Spleen (tissue), 11 donors: ENCODE results near the gene PSMD13. TPM values are rescaled to one million over a fixed set of nuclear protein-coding genes. Genes with fewer than 3 reads are reported as not detected.
A peak's percentile ranks its signal among the peaks of the same experiment; 100 is the strongest.

ENCODE experiments used
- DNase-seq: peaks from one replicate; pipeline ENCODE4 v3.0.0-alpha.2; 2020
- H3K27ac ChIP-seq, 8 donors: fragments of 200-600 bp; sonication (generic) in 7 of 8; 1 replicate in 4 of 8; 2 replicates in 4 of 8; pipeline versions ENCODE4 v1.5.0 to v1.8.0; 2016 to 2021; ENCODE audit warnings: inconsistent platforms in 4 of 8, mild to moderate bottlenecking in 4 of 8, moderate library complexity in 1 of 8
- H3K27me3 ChIP-seq, 7 donors: fragments of 200-600 bp; sonication (generic) in 6 of 7; replicated peaks in 1 of 7; 1 replicate in 4 of 7; 2 replicates in 3 of 7; pipeline versions ENCODE4 v1.5.0 to v1.8.0; 2016 to 2021; ENCODE audit warnings: inconsistent platforms in 3 of 7, mild to moderate bottlenecking in 1 of 7
- H3K36me3 ChIP-seq, 6 donors: fragments of 200-600 bp; sonication (generic) in 5 of 6; 1 replicate in 4 of 6; 2 replicates in 2 of 6; pipeline versions ENCODE4 v1.5.0 to v1.8.0; 2016 to 2021; ENCODE audit warnings: inconsistent platforms in 2 of 6
- H3K4me1 ChIP-seq, 6 donors: fragments of 200-600 bp; sonication (generic) in 5 of 6; 1 replicate in 3 of 6; 2 replicates in 3 of 6; pipeline versions ENCODE4 v1.5.0 to v1.8.0; 2016 to 2021; ENCODE audit warnings: inconsistent platforms in 3 of 6
- H3K4me3 ChIP-seq, 8 donors: fragments of 200-600 bp; sonication (generic) in 7 of 8; 1 replicate in 4 of 8; 2 replicates in 4 of 8; pipeline versions ENCODE4 v1.5.0 to v1.8.0; 2016 to 2021; ENCODE audit warnings: inconsistent platforms in 4 of 8, mild to moderate bottlenecking in 4 of 8, moderate library complexity in 2 of 8
- H3K9me3 ChIP-seq, 8 donors: fragments of 200-600 bp; sonication (generic) in 7 of 8; 1 replicate in 4 of 8; 2 replicates in 4 of 8; pipeline versions ENCODE4 v1.5.0 to v1.8.0; 2016 to 2021; ENCODE audit warnings: inconsistent platforms in 4 of 8
- POLR2A ChIP-seq, 3 donors: fragments of 450-650 bp; IDR thresholded peaks; one replicate each; pipeline ENCODE4 v1.5.1; 2017; ENCODE audit warnings: antibody characterized with exemption in 3 of 3, mild to moderate bottlenecking in 1 of 3
- POLR2AphosphoS5 ChIP-seq, 3 donors: sonication (generic); formaldehyde crosslinking; IDR thresholded peaks; one replicate each; pipeline ENCODE4 v1.5.1; 2017; ENCODE audit warnings: antibody characterized with exemption in 3 of 3
- WGBS, 5 donors: extraction: QIAGEN DNeasy Blood & Tissue Kit in 3 of 5; methylation state at CpG; one replicate each; pipeline versions ENCODE4 v1.1.5 to v1.1.7; 2013 to 2018; 5-methylcytosine and 5-hydroxymethylcytosine counted together
- intact Hi-C: fragments of 100-400 bp; cut with DNase I; formaldehyde crosslinking; loops from one replicate; pipeline ENCODE4 v1.15.0; 2023; ENCODE audit warnings: low total_unique reads
- polyA plus RNA-seq, 3 donors: library from polyadenylated mRNA; stranded (reverse); fragments of 200-250 nt; gene quantifications; one replicate each; pipeline ENCODE4 v1.2.1, GENCODE V29; 2013
- total RNA-seq, 7 donors: library from RNA; depleted of rRNA in 3 of 7; stranded (reverse); fragments of >200 nt in 3 of 7; fragmentation: NEBNext Ultra II Directional in 4 of 7; extraction: Animal tissue kit (Norgen Biotek cat#: 25700) in 4 of 7; gene quantifications; one replicate each; pipeline versions ENCODE4 v1.1.0 to v1.2.1, GENCODE V29; 2016 to 2021
- TF ChIP-seq, protein P1 (sequence below), 11 experiments: fragments of 200-600 bp in 7 of 11; fragments of 450-650 bp in 4 of 11; sonication (generic) in 4 of 11; IDR thresholded peaks in 8 of 11; conservative IDR thresholded peaks in 3 of 11; 1 replicate in 7 of 11; 2 replicates in 4 of 11; pipeline versions ENCODE4 v1.4.0 to v1.8.0; 2016 to 2021; ENCODE audit warnings: antibody characterized with exemption in 11 of 11, inconsistent platforms in 4 of 11, mild to moderate bottlenecking in 1 of 11
- donor health status: healthy with polysubstance abuse.
- donor health status: DM: no; HTN: no; CAD: no; lungs with moderate emphysema.
- donor health status: DM: no; HTN: no; CAD: no.
- donor health status: Bipolar disorder and iron deficiency.
- donor health status: healthy.
- donor health status: DM: no; HTN: no; CAD: no.
- donor health status: DM: yes; HTN: yes; CAD: no.

The PSMD13 gene
- total and polyA plus RNA-seq, 10 donors: 93.6 to 229 (median 102) TPM

GRCh38 chr11:206526-207207 lies 30.1 kb upstream of the PSMD13 start:
- whole genome bisulfite sequencing, 5 donors: 2 to 6% (median 4%) methylated on average over 10 to 39 of the region's 39 CpGs
- TF ChIP-seq, protein P1, sequence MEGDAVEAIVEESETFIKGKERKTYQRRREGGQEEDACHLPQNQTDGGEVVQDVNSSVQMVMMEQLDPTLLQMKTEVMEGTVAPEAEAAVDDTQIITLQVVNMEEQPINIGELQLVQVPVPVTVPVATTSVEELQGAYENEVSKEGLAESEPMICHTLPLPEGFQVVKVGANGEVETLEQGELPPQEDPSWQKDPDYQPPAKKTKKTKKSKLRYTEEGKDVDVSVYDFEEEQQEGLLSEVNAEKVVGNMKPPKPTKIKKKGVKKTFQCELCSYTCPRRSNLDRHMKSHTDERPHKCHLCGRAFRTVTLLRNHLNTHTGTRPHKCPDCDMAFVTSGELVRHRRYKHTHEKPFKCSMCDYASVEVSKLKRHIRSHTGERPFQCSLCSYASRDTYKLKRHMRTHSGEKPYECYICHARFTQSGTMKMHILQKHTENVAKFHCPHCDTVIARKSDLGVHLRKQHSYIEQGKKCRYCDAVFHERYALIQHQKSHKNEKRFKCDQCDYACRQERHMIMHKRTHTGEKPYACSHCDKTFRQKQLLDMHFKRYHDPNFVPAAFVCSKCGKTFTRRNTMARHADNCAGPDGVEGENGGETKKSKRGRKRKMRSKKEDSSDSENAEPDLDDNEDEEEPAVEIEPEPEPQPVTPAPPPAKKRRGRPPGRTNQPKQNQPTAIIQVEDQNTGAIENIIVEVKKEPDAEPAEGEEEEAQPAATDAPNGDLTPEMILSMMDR (IDR thresholded peaks at IDR 0.05 in 8 of 11, conservative IDR thresholded peaks at IDR 0.05 in 3 of 11): no peak
- TF ChIP-seq POLR2A (IDR thresholded peaks at IDR 0.05) (no peak), POLR2AphosphoS5 (IDR thresholded peaks at IDR 0.05) (no peak)
- Histone ChIP-seq H3K27me3 (no peaks in the 10 kb centered on the region), H3K27ac (peak overlapping the region; percentile 98 to 100 (median 99)), H3K36me3 (peaks cover 0 to 63% (median 49%) of the 10 kb centered on the region in 6 donors), H3K4me3 (peak overlapping the region; percentile 67 to 96 (median 87)), H3K9me3 (no peaks in the 10 kb centered on the region), H3K4me1 (peaks cover 27 to 82% (median 68%) of the 10 kb centered on the region in 6 donors)
- DNase-seq: peak; percentile 86
- intact Hi-C loops: no loop called here

DNA sequence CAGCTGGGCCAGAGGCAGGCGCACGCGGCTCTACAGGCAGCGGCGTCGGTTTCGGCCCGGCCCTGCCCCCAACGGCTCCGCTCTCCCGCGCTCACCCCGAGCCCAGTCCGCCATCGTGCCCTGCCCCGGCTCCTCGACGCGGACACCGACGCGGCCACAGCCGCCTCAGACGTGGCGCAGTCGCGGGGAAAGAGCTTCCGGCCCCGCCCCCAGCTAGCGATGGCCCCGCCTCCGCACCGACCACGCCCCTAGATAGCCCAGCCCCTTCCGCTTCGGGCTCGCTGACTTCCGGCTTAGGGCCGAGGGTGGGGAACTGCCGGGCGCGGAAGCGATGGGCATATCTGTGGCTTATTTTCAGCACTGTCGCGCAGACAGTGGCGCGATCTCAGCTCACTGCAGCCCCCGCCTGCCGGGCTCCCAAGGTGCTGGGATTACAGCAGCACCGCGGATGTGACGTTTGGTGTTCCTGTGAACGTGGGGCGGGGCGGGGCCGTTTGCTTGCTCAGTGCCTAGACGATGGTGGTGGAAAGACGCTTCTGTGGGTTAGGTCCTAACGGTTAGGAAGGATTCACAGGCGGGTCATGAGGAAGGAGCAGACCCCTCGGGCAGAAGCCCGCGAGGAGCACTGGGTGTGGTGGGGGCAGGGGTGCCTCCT lies 29.4 kb upstream of the PSMD13 start, which contains the start of the genes BET1L and RIC8A:
TSS of gene BET1L (minus strand) at position 192 of the 655 bp plus-strand sequence. CDS start at position 114, 78 bp downstream.
TSS of gene RIC8A (plus strand) at position 501 of the 655 bp plus-strand sequence. CDS start 1,147 bp downstream, outside the sequence.
- peak; percentile 97 to 98 (median 97) for TF ChIP-seq POLR2AphosphoS5 (IDR thresholded peaks at IDR 0.05)
- TF ChIP-seq POLR2A (IDR thresholded peaks at IDR 0.05): peak; percentile 76 to 91 (median 91)
- TF ChIP-seq, protein P1 (IDR thresholded peaks at IDR 0.05 in 8 of 11, conservative IDR thresholded peaks at IDR 0.05 in 3 of 11): peak in 4 of 11 experiments; percentile 22 to 37 (median 29)
- intact Hi-C loops: no loop called here
- H3K4me1 ChIP-seq: peaks cover 27 to 77% (median 63%) of the 10 kb centered on the region in 6 donors
- H3K4me3 ChIP-seq: peak within 1 kb of the TSS; percentile 67 to 96 (median 87)
- H3K27me3 ChIP-seq: no peaks in the 10 kb centered on the region
- peak; percentile 99 for DNase-seq
- H3K36me3 ChIP-seq: peaks cover 0 to 67% (median 55%) of the 10 kb centered on the region in 6 donors
- no peaks in the 10 kb centered on the region for H3K9me3 ChIP-seq
- WGBS, 5 donors: 0 to 1% (median 0%) methylated on average over 35 to 63 of the region's 63 CpGs
- H3K27ac ChIP-seq: peak within 1 kb of the TSS; percentile 98 to 100 (median 99)

- DNase-seq: no peak
- 0 to 1% (median 0%) methylated on average over 22 to 27 of the region's 27 CpGs for WGBS, 5 donors
- peaks cover 0 to 68% (median 58%) of the 10 kb centered on the region in 6 donors for H3K36me3 ChIP-seq
- intact Hi-C loops: no loop called here
- peak overlapping the region; percentile 67 to 96 (median 87) for H3K4me3 ChIP-seq
- H3K27ac ChIP-seq: peak overlapping the region; percentile 98 to 100 (median 99)
- no peaks in the 10 kb centered on the region for H3K9me3 ChIP-seq
- no peaks in the 10 kb centered on the region for H3K27me3 ChIP-seq
- TF ChIP-seq POLR2A (IDR thresholded peaks at IDR 0.05) (no peak), POLR2AphosphoS5 (IDR thresholded peaks at IDR 0.05) (no peak)
- TF ChIP-seq, protein P1 (IDR thresholded peaks at IDR 0.05 in 8 of 11, conservative IDR thresholded peaks at IDR 0.05 in 3 of 11): no peak
- H3K4me1 ChIP-seq: peaks cover 27 to 72% (median 58%) of the 10 kb centered on the region in 6 donors
These were observed 29.0 kb upstream of the PSMD13 start for GRCh38 chr11:207863-208180.
